ENCODE measurements around the gene LRRC25. TPM values are rescaled to one million over a fixed set of nuclear protein-coding genes. Genes with fewer than 3 reads are reported as not detected.

LRRC25 gene
- total and polyA plus RNA-seq, 2 donors (not counting 3 experiments of a cell fraction or from before 2014, with no cell fraction given) = not detected

- Histone ChIP-seq H2AFZ (ENCODE audit: low read depth, low read length) (no peak overlapping the region), H3K27me3 (ENCODE audit: control insufficient read depth in 2 of 2, insufficient read depth in 2 of 2, low read length in 2 of 2) (no peaks in the 10 kb centered on the region), H3K4me3 (replicated peaks in 1 of 3; ENCODE audit: insufficient read depth in 1 of 3, low read depth in 1 of 3, low read length in 3 of 3) (no peak overlapping the region), H3K27ac (ENCODE audit: insufficient read depth, low read depth, low read length) (no peak overlapping the region), H3K9ac (replicated peaks; ENCODE audit: extremely low read depth, insufficient read depth, low read length) (no peak overlapping the region), H4K20me1 (replicated peaks; ENCODE audit: control insufficient read depth, extremely low read depth, insufficient read depth, low read length) (no peaks in the 10 kb centered on the region), H3K36me3 (ENCODE audit: control insufficient read depth in 2 of 2, extremely low read depth in 1 of 2, insufficient read depth in 2 of 2, low read length in 2 of 2) (no peaks in the 10 kb centered on the region), H3K4me1 (ENCODE audit: control insufficient read depth, extremely low read depth, insufficient read depth, low read length) (peaks cover 17% of the 10 kb centered on the region), H3K9me3 (replicated peaks; ENCODE audit: control insufficient read depth, insufficient read depth, low read length) (no peaks in the 10 kb centered on the region), H3K9me1 (replicated peaks; ENCODE audit: control insufficient read depth, extremely low read depth, insufficient read depth, low read length) (no peaks in the 10 kb centered on the region), H3K79me2 (ENCODE audit: control insufficient read depth, insufficient read depth, low read length) (no peaks in the 10 kb centered on the region), H3K4me2 (ENCODE audit: insufficient read depth, low read length) (no peak overlapping the region)
- FAIRE-seq = no peak
- DNase-seq (ENCODE audit: low read depth, low spot score) = no peak
- ChIA-PET CTCF (interaction anchor here (0.7 to 1.0 kb wide), 2 partner anchors 9 to 88 kb away, joined by 3 to 4 read pairs; partner anchors contain the start of gene GDF15), POLR2A (no interaction called here)
- TF ChIP-seq GATA2 (IDR thresholded peaks at IDR 0.05; ENCODE audit: insufficient read depth, insufficient read length, low read depth, low read length) (no peak), JUN (IDR thresholded peaks at IDR 0.05; ENCODE audit: borderline replicate concordance, insufficient read depth, insufficient read length, low read depth) (no peak), MYC (IDR thresholded peaks at IDR 0.05; ENCODE audit: low read depth, low read length) (no peak), MAX (IDR thresholded peaks at IDR 0.05; ENCODE audit: insufficient read depth, insufficient read length) (no peak), EZH2 (IDR thresholded peaks at IDR 0.05; ENCODE audit: borderline replicate concordance, low read depth, low read length, severe bottlenecking) (no peak), POLR2AphosphoS5 (IDR thresholded peaks at IDR 0.05; ENCODE audit: insufficient read depth, low read depth, low read length) (no peak), POLR2A (IDR thresholded peaks at IDR 0.05; ENCODE audit: low read depth, low read length) (no peak), FOS (IDR thresholded peaks at IDR 0.05; ENCODE audit: borderline replicate concordance, insufficient read depth, low read length) (no peak)
- TF ChIP-seq, protein P1, sequence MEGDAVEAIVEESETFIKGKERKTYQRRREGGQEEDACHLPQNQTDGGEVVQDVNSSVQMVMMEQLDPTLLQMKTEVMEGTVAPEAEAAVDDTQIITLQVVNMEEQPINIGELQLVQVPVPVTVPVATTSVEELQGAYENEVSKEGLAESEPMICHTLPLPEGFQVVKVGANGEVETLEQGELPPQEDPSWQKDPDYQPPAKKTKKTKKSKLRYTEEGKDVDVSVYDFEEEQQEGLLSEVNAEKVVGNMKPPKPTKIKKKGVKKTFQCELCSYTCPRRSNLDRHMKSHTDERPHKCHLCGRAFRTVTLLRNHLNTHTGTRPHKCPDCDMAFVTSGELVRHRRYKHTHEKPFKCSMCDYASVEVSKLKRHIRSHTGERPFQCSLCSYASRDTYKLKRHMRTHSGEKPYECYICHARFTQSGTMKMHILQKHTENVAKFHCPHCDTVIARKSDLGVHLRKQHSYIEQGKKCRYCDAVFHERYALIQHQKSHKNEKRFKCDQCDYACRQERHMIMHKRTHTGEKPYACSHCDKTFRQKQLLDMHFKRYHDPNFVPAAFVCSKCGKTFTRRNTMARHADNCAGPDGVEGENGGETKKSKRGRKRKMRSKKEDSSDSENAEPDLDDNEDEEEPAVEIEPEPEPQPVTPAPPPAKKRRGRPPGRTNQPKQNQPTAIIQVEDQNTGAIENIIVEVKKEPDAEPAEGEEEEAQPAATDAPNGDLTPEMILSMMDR (IDR thresholded peaks at IDR 0.05; ENCODE audit: extremely low read depth in 1 of 2, insufficient read depth in 1 of 2, low read depth in 1 of 2, low read length in 2 of 2) = no peak
- intact Hi-C loops (cut with micrococcal nuclease) = no loop called here
- no TSS peak for BruUV-seq (replicated peaks)
- dilution Hi-C loops (cut with MboI; ENCODE audit: extremely low pct_ligation_motif_present, low sequenced_read_pairs) = no loop called here
These were observed 20.4 kb downstream of the LRRC25 start for GRCh38 chr19:18377026-18377425.

Measured in endothelial cell of umbilical vein (primary cell).